Measurements from ENCODE around the gene SCRN3.
"Not testable (repeated sequence)": the region's sequence is repeated elsewhere in the genome, so short reads cannot be mapped to it uniquely, and the experiment has no call there.

SCRN3 gene

GRCh38 chr2:174395284-174395968 lies at the start of gene SCRN3:
SCRN3 (plus strand) TSS chr2:174395730; CDS start chr2:174398284, 2,554 bp downstream.
- DNase-seq (ENCODE audit: low spot score) = peak; percentile 88

DNA sequence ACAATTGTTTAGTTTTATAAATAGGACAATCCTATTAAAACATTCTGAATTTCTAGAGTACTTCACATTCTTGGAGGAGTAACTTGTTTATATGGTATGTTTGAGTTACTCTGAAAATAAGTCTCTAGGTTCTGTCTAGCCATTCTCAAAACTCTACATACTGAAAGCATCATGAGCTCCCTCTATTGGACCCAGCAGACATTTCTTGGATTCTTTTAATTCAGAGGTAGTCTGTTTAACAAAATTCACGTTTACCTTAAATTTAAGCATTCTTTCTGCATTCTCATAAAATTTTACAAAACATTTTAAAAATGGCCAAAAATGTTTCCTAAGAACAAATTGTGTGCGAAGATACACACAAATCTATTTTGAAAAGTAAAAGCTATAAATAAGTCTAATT lies 45.5 kb upstream of the SCRN3 start:
- DNase-seq (ENCODE audit: low spot score) = no peak

GRCh38 chr2:174350593-174351181 lies 44.8 kb upstream of the SCRN3 start:
- no peak for DNase-seq (ENCODE audit: low spot score)

- no peak for DNase-seq (ENCODE audit: low spot score)
Measured at GRCh38 chr2:174353004-174353403, 42.5 kb upstream of the SCRN3 start.

- no peak for DNase-seq (ENCODE audit: low spot score)
Measured at GRCh38 chr2:174356347-174356746, 39.2 kb upstream of the SCRN3 start.

DNA sequence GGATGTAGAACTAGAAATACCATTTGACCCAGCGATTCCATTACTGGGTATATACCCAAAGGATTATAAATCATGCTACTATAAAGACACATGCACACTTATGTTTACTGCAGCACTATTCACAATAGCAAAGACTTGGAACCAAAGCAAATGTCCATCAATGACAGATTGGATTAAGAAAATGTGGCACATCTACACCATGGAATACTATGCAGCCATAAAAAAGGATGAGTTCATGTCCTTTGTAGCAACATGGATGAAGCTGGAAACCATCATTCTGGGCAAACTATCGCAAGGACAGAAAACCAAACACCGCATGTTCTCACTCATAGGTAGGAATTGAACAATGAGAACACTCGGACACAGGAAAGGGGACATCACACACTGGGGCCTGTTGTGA lies 35.9 kb upstream of the SCRN3 start:
- DNase-seq (ENCODE audit: low spot score) = not testable (repeated sequence)

DNA sequence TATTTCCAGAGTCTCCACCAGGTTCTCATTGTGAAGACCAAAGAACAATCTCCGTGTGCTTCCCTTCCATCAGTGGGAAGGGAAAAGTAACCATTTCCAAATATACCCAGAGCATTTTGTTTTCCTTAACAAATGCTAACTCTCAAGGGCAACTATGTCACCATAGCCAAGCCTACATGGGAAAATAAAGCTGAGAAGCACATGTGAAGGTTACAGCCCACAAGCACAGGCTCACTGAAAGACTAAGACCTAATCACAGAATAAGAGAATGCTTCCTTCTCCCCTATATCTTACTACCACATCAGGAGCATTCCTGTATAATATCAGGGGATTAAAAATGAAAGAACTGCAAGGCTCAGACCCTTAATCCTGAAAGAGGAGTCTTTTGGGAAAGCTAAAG lies 32.6 kb upstream of the SCRN3 start:
- no peak for DNase-seq (ENCODE audit: low spot score)

- not testable (repeated sequence) for DNase-seq (ENCODE audit: low spot score)
Measured at GRCh38 chr2:174363492-174364225, 31.9 kb upstream of the SCRN3 start.

- no peak for DNase-seq (ENCODE audit: low spot score)
Measured at GRCh38 chr2:174364628-174365027, 30.9 kb upstream of the SCRN3 start.

GRCh38 chr2:174365571-174365970 lies 30.0 kb upstream of the SCRN3 start:
- DNase-seq (ENCODE audit: low spot score) = no peak

DNA sequence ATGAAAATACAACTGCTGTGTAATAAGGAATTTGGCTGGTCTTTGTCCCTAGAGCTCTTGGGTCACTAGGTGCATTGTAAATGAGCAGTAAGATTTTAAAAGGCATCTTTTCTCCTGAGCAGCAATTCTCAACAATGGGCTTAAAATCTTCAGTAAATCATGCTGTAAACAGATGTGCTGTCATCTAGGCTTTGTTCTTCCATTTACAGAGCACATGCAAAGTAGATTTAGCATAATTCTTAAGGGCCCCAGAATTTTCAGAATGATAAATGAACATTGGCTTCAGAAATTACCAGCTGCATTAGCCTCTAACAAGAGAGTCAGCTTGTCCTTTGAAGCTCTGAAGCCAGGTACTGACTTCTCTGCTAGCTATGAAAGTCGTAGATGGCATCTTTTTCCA lies 26.8 kb upstream of the SCRN3 start:
- no peak for DNase-seq (ENCODE audit: low spot score)

- DNase-seq (ENCODE audit: low spot score) = no peak
Measured at GRCh38 chr2:174376967-174377366, 18.6 kb upstream of the SCRN3 start.

- DNase-seq (ENCODE audit: low spot score) = no peak
Measured at GRCh38 chr2:174383796-174384195, 11.7 kb upstream of the SCRN3 start.

DNA sequence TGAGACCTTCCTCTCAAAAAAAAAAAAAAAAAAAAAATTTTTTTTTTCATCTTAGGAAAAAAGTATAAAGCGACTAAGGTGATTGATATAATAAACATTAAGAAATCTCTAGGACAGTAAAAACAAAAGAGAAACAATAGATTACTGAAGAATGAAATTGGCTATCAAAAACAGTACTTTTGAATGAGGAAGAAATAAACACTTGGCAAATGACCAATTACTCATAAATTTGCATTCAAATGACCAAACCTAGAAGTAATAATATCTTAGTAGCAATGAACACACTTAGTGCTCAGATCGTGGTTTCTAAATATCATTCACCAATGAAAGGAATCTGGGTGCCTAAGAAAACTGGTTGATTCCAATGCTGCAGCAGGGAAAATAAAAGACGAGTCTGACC lies 10.3 kb upstream of the SCRN3 start:
- no peak for DNase-seq (ENCODE audit: low spot score)

DNA sequence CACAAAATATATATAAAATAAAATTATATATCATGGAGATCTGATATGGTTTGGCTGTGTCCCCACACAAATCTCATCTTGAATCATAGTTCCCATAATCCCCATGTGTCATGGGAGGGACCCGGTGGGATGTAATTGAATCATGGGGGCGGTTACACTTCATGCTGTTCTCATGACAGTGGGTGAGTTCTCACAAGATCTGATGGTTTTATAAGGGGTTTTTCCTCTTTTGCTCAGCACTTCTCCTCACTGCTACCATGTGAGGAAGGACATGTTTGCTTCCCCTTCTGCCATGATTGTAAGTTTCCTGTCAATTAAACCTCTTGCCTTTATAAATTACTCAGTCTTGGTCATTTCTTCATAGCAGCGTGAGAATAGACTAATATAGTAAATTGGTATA lies 6.8 kb upstream of the SCRN3 start:
- not testable (repeated sequence) for DNase-seq (ENCODE audit: low spot score)

DNA sequence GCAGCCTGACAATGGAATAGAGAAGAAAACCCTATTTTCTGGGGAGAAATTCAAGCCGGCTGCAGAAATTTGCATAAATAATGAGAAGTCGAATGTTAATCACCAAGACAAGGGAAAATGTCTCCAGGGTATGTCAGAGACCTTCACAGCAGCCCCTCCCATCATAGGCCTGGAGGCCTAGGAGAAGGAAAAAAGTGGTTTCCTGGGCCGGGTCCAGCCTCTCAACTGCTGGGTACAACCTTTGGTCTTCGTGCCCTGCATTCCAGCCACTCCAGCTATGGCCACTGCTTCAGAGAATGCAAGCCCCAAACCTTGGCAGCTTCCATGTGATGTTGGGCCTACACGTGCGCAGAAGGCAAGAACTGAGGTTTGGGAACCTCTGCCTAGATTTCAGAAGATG lies 6.0 kb upstream of the SCRN3 start:
- DNase-seq (ENCODE audit: low spot score) = no peak

DNA sequence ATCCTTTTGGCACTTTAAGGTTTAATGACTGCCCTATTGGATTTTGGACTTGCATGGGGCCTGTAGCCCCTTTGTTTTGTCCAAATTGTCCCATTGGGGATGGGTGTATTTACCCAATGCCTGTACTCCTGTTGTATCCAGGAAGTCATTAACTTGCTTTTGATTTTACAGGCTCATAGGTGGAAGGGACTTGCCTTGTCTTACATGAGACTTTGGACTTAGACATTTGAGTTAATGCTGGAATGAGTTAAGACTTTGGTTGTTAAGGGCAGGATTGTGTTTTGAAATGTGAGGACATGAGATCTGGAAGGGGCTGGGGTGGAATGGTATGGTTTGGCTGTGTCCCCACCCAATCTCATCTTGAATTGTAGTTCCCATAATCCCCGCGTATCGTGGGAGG lies 5.2 kb upstream of the SCRN3 start:
- not testable (repeated sequence) for DNase-seq (ENCODE audit: low spot score)

GRCh38 chr2:174392706-174393105 lies 2.8 kb upstream of the SCRN3 start:
- no peak for DNase-seq (ENCODE audit: low spot score)

DNA sequence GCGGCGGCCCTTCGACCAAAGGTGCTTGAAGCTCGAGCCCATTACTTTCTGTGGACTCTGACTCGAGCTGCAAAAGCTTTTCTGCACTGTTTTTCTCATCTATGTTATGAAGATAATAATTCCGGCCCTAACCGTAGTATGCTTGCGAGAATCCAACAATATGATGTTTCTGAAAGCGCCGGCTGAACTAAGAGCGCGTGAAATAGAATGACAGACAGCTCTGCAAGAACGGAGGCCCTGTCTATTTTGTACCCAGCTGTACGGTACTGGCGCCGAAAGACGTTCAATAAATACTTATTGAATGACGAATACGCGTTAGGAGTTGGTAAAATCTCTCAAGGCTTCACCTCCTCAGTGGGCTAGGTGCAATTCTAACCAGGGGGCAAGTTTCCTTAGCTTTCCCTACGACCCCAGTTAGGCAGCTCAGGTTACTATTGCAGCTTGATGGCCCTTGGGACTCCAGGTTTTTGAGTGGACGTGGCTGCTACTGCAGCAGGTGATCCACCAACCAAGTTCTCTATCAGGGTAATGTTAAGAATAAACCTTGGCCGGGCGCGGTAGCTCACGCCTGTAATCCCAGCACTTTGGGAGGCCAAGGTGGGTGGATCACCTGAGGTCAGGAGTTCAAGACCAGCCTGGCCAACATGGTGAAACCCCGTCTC lies 570 bp downstream of the SCRN3 start:
- DNase-seq (ENCODE audit: low spot score) = no peak

GRCh38 chr2:174397773-174398172 lies 2.2 kb downstream of the SCRN3 start:
- DNase-seq (ENCODE audit: low spot score) = no peak

DNA sequence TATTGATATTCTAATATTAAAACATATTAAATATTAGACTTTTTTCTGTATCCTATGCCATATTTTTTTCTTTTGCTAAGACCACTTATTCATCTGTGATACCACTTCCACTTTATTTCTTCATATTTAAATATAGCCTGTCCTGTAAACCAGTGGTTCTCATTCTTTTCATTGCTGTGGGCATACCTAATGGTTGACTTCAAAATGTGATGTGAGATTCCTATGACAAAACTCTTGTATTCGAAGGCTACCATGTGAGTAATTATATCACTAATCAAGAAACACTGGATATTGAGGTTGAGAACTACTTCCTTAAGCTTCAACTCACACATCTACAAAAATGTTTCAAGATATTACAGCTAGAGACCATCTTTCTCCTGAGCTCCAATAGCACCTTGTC lies 3.6 kb downstream of the SCRN3 start:
- DNase-seq (ENCODE audit: low spot score) = no peak

- no peak for DNase-seq (ENCODE audit: low spot score)
Measured at GRCh38 chr2:174400853-174401252, 5.3 kb downstream of the SCRN3 start.

- DNase-seq (ENCODE audit: low spot score) = no peak
Measured at GRCh38 chr2:174403628-174404027, 8.1 kb downstream of the SCRN3 start.
